Activated CD4-positive, alpha-beta T cell treated with anti-CD3 and anti-CD28 coated beads for 48 hours (primary cell): ENCODE results near the gene CR2.
A peak's percentile ranks its signal among the peaks of the same experiment; 100 is the strongest.
"Not testable (repeated sequence)": the region's sequence is repeated elsewhere in the genome, so short reads cannot be mapped to it uniquely, and the experiment has no call there.

Source experiments
- DNase-seq: peaks from one replicate; pipeline ENCODE4 v3.0.0-alpha.2; 2020

Gene CR2

DNA sequence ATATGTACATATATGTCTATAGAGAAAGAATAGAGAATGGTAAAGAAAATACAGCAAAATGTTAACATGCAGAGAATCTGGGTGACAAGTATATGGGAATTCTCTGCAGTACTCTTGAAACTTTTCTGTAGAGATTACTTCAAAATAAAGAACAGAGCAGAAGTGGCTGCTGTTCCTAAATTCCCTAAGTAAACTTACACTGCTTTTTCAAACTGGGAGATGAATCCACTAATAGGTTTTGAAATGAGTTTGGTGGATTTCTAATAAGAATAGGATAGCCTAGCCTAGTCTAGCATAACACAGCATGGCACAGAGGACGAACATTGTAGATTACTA is 450 bp upstream of the CR2 start:
- DNase-seq: no peak

DNA sequence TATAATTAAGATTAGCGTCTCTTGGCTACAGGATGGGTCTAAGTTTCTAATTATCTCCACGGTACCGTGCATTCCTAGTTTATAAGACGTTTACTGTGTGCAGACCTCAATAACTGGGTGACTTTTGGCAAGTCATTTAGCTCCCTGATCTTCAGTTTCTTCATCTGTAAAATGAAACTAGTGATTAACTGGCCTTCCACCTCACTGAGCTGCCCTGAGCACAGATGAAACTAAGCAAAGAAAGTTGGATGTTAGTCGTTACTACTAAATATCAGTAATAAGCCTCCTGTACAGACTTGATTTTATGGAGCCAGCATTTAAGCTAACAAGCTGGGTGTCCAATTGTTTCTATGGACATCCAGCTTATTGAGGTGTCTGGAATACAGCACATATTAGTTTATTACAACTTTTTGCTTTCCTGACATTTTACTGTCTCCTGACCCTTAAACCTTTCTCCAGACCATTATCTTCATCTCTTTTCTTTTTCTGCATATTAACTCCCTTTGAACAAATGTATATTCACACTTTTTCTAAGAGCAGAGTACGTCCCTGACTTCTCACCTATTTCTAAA is 1.1 kb downstream of the CR2 start:
- no peak for DNase-seq

DNA sequence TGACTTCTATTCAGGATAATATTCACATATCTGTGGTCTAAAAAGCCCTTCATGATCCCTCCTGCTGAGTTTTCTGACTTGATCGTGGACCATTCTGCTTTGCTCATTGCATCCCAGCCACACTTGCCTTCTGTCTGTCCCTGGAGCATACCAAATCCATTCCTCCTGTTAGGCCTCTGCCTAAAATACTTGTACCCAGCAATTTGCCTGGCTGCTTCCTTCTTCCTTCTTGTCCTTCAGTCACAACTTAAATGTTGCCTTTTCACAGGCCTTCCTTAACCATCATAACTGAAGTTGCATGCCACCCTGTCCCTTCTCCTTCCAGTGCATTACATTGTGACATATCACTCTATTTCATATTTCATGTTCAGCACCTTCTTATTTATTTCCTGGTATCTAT is 4.3 kb downstream of the CR2 start:
- no peak for DNase-seq

GRCh38 chr1:207459008-207459407 is 4.9 kb downstream of the CR2 start:
- DNase-seq: no peak

DNA sequence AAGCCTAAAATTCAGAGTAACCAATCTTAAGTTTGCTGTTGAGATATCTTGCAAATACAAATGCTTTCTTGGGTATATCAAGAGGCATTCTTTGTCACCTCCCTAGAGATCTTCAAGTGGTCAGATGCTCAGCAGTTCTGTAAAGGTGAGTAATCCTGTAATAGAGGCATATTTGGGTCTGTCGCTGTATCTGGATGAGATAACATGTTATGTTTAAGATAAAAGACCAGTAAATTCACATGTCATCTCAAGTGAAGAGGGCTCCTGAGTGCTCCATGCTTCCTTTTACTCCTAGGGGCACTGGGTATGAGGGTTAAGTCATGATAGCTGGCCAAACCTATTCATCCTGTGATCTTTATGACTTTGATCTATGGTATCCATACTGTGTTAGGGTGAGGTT is 7.5 kb downstream of the CR2 start:
- no peak for DNase-seq

- no peak for DNase-seq
Measured at GRCh38 chr1:207462535-207462934, 8.4 kb downstream of the CR2 start.

DNA sequence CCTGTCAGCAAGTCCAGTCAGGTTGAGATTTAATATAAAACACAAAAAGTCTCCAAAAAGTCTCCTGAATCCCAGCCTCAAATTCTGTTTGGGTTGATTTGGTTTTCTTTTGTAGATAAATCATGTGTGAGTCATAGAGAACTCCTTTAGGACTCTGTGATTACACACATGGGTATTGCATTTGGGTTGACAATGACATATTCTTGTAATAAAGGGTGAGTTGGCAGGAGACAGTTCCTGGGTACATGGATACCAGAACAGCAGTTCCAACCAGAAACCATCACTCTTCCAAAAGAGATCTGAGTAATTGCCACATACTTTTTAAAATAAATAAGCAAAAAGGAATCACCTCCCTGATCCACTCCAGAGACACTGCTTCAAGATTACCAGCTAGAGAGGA is 8.9 kb downstream of the CR2 start:
- DNase-seq: no peak

- DNase-seq: no peak
Measured at GRCh38 chr1:207463571-207463970, 9.4 kb downstream of the CR2 start.

DNA sequence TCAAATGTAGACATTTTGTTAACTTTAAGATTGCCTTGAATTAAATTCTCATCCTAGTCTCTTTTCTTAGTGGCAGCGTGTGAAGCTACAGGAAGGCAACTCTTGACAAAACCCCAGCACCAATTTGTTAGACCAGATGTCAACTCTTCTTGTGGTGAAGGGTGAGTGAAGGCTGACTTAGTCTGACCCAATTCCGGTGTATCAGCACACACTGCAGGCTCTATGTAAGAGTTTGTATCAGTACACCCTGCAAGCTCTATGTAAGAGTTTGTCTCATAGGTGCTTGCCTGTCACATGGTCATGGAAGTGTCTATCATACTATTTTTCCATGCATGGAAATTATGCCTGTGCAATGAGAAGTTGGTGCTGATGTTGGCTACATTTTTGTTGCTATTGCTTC is 16.8 kb downstream of the CR2 start:
- DNase-seq: peak; percentile 11

- no peak for DNase-seq
Measured at GRCh38 chr1:207474210-207474609, 20.1 kb downstream of the CR2 start.

DNA sequence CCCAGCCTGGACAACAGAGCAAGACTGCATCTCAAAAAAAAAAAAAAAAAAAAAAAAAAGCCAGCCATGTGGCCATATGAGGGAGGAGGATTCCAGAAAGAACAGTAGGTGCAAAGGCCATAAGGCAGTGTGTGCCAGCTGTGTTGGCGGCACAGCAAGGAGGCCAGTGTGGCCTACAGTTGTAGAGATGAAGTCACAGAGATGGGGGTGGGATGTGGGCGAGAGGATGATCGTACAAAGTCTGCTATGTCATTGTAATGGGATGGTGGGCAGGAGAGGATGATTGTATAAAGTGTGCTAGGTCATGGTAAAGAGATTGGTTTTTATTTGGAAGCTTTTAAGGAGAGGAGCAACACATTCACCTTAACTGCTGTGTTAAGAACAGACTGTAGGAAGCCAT is 32.1 kb downstream of the CR2 start:
- no peak for DNase-seq

DNA sequence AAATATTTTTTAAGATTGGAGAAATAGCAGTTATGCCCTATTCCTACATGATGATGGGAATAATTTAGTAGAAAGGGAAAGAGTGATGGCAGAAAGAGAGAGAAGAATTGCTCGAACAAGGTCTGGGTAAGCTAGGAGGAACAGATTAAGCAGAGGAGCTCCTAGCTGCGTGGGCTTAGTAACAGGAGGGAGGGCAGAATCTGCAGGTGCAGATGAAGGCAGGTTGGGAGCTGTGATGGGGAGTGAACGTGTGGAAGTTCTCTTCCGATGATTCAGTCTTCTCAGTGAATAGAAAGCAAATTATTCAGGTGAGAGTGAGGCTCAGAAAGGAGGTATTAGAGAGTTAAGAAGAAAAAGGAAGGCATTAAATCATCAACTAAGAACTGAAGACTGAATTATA is 33.5 kb downstream of the CR2 start:
- DNase-seq: no peak

DNA sequence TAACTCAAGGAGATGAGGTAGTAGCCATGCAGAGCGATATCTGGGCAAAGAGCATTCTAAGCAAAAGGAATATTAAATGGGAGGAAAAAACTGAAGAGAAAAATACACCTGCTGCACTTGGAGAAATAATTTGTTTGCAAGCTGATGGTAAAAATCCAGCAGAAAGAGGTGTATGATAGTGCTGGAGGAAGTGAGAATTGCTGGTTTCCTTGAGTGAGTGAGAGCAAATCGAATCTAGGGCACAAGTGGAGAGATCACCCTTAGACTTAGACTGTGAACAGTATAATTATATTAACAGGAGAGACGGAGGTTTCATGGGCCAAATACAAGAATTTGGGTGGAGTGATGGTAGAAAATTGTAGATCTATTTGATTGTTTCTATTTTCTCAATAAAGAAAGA is 39.1 kb downstream of the CR2 start:
- no peak for DNase-seq

DNA sequence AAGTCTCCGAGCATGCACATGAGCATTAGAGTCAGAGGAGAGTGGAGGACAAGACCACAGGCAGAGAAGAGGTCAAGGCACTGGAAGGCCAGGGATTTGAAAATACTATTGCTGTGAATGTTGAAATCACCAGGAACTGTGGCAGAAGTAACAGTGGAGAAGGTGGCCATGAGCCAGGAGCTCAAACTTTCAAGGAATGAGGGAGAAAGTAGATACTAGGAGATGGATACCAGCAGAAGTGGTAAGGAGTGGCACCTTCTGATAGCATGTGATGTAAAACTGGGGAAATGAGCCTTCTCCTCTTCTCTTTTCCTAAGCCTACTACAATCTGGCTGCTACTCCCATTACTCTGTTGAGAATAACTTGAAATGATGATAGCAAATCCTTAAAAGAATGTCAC is 40.0 kb downstream of the CR2 start:
- no peak for DNase-seq

DNA sequence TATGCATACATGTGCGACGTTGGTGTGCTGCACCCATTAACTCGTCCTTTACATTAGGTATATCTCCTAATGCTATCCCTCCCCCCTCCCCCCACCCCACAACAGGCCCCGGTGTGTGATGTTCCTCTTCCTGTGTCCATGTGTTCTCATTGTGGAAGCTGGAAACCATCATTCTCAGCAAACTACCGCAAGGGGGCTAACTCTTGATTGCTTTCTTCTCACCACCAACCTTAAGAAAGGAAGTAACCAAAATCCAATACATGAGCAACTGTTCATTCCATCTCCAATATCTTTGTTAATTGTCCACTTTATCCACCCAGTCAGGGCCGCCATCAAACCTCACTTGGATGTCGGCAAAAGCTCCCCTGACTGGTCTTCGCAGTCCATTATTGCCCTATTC is 41.2 kb downstream of the CR2 start:
- DNase-seq: not testable (repeated sequence)

DNA sequence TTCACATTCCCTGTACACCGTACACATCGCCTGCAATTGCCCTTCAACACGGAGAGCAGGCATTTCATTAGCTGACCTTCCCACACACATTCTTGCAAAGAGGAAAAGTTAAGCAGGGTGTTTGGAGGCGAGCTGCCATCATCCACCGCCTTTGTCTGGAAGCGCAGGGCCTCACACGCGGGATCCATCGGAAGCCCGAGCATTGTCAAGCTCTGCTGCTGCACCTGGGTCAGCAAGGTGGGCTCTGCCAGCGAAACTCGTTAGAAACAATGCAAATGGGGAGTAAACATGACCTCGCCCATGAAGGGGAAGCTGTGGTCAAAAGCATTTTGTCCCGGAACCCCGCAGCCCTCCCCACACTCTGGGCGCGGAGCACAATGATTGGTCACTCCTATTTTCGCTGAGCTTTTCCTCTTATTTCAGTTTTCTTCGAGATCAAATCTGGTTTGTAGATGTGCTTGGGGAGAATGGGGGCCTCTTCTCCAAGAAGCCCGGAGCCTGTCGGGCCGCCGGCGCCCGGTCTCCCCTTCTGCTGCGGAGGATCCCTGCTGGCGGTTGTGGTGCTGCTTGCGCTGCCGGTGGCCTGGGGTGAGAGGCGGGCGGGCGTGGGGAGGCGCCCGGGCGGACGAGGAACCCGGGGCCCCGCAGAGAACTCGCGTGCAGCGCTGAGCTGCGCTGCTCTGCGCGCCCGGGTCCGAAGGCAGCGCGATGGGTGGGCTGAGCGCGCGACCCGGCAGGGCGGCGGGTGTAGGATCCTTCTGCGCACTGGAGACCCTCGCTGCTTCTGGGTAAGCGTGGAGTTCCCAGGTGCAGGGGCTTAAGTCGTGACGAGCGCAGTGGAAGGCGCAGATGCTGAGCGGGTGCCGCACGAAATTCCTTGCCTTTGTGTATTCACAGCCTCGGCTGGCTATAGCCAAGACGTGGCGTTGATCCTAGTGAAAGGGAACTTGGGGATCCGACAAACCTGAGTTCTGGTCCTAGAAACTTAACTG is 42.0 kb downstream of the CR2 start, which contains the start of gene CR1:
Gene CR1, plus strand, starts transcription at position 357 of the 992 bp plus-strand sequence. Its CDS starts 111 bp downstream, at position 468.
- peak; percentile 44 for DNase-seq

GRCh38 chr1:207497941-207498340 is 43.8 kb downstream of the CR2 start:
- no peak for DNase-seq

- peak; percentile 79 for DNase-seq
Measured at GRCh38 chr1:207499573-207499972, 45.4 kb downstream of the CR2 start.

GRCh38 chr1:207500306-207500705 is 46.2 kb downstream of the CR2 start:
- DNase-seq: no peak

- DNase-seq: no peak
Measured at GRCh38 chr1:207501071-207501470, 46.9 kb downstream of the CR2 start.

DNA sequence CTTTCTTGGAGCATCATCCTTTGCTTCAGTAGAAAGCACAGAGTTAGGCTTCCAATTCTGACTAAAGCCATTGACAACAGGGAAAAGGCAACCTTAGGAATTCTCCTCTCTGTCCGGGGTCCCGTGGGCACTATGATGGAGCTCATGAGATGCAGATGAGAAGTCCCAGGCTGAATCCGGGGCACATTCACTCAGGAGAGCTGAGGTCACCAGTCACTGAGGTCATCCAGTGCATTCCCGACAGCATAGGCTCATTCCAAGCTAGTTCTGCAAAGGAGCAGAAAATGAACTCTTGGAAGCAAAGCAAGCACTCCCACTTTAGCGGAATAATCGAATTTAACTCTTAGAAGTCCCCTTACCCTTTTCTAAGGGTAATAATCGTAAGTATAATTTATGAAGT is 48.6 kb downstream of the CR2 start:
- DNase-seq: no peak

GRCh38 chr1:207503950-207504349 is 49.8 kb downstream of the CR2 start:
- no peak for DNase-seq

DNA sequence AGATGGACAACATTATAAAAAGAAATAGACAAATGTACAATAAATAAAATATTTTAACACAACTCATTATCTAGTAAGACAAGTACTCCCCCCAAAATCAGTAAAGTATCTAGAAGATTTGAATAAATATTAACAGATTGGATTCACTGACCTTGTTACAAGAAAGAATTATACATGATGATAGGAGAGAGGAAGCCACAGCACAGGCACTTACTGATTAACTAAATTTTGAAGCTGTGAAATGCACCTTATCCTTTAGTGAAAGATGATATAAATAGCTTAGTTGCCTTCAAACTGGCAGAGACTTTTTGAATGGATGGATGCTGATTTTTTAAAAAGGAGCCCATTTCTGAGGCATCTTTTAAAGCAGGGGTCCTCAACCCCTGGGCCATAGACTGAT is 50.3 kb downstream of the CR2 start:
- no peak for DNase-seq

- no peak for DNase-seq
Measured at GRCh38 chr1:207510444-207510843, 56.3 kb downstream of the CR2 start.

- no peak for DNase-seq
Measured at GRCh38 chr1:207514890-207515289, 60.8 kb downstream of the CR2 start.
